Osteoblast (primary cell): Measurements from ENCODE around the gene FAR1. TPM values are rescaled to one million over a fixed set of nuclear protein-coding genes. Genes with fewer than 3 reads are reported as not detected.

Experiments used
- DNase-seq: peaks from one replicate; pipeline ENCODE4 v3.0.0; 2011; ENCODE audit warnings: low spot score, mixed read lengths; ENCODE audit not compliant: insufficient read length; ENCODE audit errors: missing footprints
- H2AFZ ChIP-seq: 2 replicates; pipeline ENCODE4 v1.6.0; 2011; ENCODE audit warnings: mild to moderate bottlenecking, low read length
- H3K27ac ChIP-seq: 2 replicates; pipeline ENCODE4 v1.5.1; 2011; ENCODE audit warnings: mild to moderate bottlenecking, low read depth, low read length, moderate library complexity
- H3K27me3 ChIP-seq: 2 replicates; pipeline ENCODE4 v1.6.0; 2012; ENCODE audit warnings: mild to moderate bottlenecking, control low read depth, inconsistent platforms, low read length, moderate library complexity; ENCODE audit not compliant: insufficient read depth
- H3K36me3 ChIP-seq: 2 replicates; pipeline ENCODE4 v1.5.1; 2011; ENCODE audit warnings: mild to moderate bottlenecking, low read length, control low read depth, moderate library complexity; ENCODE audit not compliant: insufficient read depth
- H3K4me1 ChIP-seq: 2 replicates; pipeline ENCODE4 v1.5.1; 2011; ENCODE audit warnings: mild to moderate bottlenecking, low read length, control low read depth, moderate library complexity; ENCODE audit not compliant: insufficient read depth
- H3K4me2 ChIP-seq: 2 replicates; pipeline ENCODE4 v1.6.0; 2011; ENCODE audit warnings: mild to moderate bottlenecking, low read length; ENCODE audit not compliant: insufficient read depth
- H3K4me3 ChIP-seq: fragments of 200-600 bp; sonication (generic); 3 replicates; pipeline ENCODE4 v1.5.1; 2012; ENCODE audit warnings: mild to moderate bottlenecking, low read length, inconsistent platforms; ENCODE audit not compliant: insufficient read depth
- H3K79me2 ChIP-seq: 2 replicates; pipeline ENCODE4 v1.6.0; 2012; ENCODE audit warnings: mild to moderate bottlenecking, low read length, control low read depth, inconsistent platforms; ENCODE audit not compliant: insufficient read depth
- H3K9me3 ChIP-seq: 2 replicates; pipeline ENCODE4 v1.5.1; 2011; ENCODE audit warnings: low read depth, low read length, control low read depth
- H4K20me1 ChIP-seq: 2 replicates; pipeline ENCODE4 v1.6.0; 2012; ENCODE audit warnings: mild to moderate bottlenecking, low read length, control low read depth; ENCODE audit not compliant: insufficient read depth
- total RNA-seq: library from RNA; depleted of rRNA; stranded (reverse); fragments of >200 nt; gene quantifications from 2 replicates; pipeline ENCODE4 v1.2.3, GENCODE V29; 2012
- TF ChIP-seq, protein P1 (sequence below): IDR thresholded peaks from 2 replicates; pipeline ENCODE4 v1.5.1; 2011; ENCODE audit warnings: mild to moderate bottlenecking, low read depth, low read length, moderate library complexity; ENCODE audit errors: extremely low read depth

The FAR1 gene
- total RNA-seq, 1 donor = 61.9 TPM

DNA sequence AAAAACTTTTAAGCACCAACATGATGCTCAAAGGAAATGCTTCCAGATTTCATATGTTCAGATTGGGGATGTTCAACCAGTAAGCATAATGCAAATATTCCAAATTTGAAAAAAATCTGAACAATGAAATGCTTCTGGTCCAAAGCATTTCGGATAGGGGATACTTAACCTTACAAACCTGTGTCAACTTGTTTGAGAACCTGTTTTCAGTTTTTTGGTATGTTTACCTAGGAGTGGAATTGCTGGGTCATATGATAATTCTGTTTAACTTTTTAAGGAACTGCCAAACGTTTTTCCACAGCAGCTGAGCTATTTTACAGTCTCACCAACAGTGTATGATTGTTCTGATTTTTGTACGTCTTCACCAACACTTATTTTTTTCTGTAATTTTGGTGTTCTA lies 23.7 kb downstream of the FAR1 start:
- Histone ChIP-seq H3K27me3 (no peaks in the 10 kb centered on the region), H2AFZ (no peak overlapping the region), H4K20me1 (peaks cover 10% of the 10 kb centered on the region), H3K79me2 (peaks cover 76% of the 10 kb centered on the region), H3K4me2 (no peak overlapping the region), H3K36me3 (peaks cover 12% of the 10 kb centered on the region), H3K4me1 (no peaks in the 10 kb centered on the region), H3K27ac (no peak overlapping the region), H3K9me3 (no peaks in the 10 kb centered on the region), H3K4me3 (no peak overlapping the region)
- TF ChIP-seq, protein P1, sequence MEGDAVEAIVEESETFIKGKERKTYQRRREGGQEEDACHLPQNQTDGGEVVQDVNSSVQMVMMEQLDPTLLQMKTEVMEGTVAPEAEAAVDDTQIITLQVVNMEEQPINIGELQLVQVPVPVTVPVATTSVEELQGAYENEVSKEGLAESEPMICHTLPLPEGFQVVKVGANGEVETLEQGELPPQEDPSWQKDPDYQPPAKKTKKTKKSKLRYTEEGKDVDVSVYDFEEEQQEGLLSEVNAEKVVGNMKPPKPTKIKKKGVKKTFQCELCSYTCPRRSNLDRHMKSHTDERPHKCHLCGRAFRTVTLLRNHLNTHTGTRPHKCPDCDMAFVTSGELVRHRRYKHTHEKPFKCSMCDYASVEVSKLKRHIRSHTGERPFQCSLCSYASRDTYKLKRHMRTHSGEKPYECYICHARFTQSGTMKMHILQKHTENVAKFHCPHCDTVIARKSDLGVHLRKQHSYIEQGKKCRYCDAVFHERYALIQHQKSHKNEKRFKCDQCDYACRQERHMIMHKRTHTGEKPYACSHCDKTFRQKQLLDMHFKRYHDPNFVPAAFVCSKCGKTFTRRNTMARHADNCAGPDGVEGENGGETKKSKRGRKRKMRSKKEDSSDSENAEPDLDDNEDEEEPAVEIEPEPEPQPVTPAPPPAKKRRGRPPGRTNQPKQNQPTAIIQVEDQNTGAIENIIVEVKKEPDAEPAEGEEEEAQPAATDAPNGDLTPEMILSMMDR = no peak
- DNase-seq = no peak

DNA sequence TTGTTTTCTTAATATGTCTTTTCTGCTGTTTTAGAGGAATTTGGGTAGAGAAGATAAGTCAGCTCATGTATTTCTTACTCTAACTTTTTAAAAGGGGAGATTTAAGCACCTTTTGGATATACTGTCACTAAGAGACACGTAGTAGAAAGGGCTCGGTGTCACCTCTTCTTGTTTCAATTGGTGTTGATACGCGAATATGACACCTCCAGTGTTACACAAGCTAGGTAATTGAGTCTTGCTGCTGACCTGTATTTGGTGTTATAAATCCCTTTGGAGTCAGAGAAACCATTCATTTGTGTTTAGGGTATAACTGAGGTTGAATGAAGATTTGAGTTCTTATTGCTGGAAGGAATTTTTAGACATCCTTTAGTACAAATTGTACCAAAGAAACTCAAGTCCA lies 25.6 kb downstream of the FAR1 start:
- no peak overlapping the region for H3K4me2 ChIP-seq
- no peak for DNase-seq
- H3K9me3 ChIP-seq = no peaks in the 10 kb centered on the region
- H2AFZ ChIP-seq = no peak overlapping the region
- H3K27ac ChIP-seq = no peak overlapping the region
- no peak overlapping the region for H3K4me3 ChIP-seq
- H3K79me2 ChIP-seq = peaks cover 61% of the 10 kb centered on the region
- no peaks in the 10 kb centered on the region for H3K4me1 ChIP-seq
- H4K20me1 ChIP-seq = peaks cover 10% of the 10 kb centered on the region
- H3K27me3 ChIP-seq = no peaks in the 10 kb centered on the region
- peaks cover 12% of the 10 kb centered on the region for H3K36me3 ChIP-seq
- TF ChIP-seq, protein P1 = no peak

- Histone ChIP-seq H3K36me3 (peaks cover 12% of the 10 kb centered on the region), H3K4me2 (no peak overlapping the region), H3K27me3 (no peaks in the 10 kb centered on the region), H3K4me3 (no peak overlapping the region), H4K20me1 (peaks cover 5% of the 10 kb centered on the region), H2AFZ (no peak overlapping the region), H3K4me1 (no peaks in the 10 kb centered on the region), H3K79me2 (peaks cover 45% of the 10 kb centered on the region), H3K27ac (no peak overlapping the region), H3K9me3 (no peaks in the 10 kb centered on the region)
- no peak for DNase-seq
- TF ChIP-seq, protein P1 = no peak
These were observed 27.4 kb downstream of the FAR1 start for GRCh38 chr11:13695886-13696285.

DNA sequence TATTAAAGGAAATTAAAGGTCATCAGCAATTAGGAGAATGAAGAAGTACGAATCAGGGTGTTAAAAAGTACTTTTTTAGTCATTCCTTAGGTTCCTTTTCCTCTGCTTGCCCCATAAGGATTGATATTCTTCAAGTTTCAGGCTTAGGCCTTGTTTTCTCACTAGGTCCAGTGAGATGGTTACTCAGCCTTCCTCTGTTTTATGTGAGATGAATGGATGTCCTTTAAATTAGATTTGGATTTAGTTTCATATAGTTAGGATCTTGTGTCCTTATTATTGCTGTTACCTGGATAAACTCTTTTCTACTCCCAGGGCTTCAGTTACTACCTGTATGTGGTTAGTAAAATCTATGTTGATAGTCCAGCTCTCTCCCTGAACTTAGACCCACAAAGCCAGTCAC lies 29.2 kb downstream of the FAR1 start:
- TF ChIP-seq, protein P1 = no peak
- H3K4me1 ChIP-seq = no peaks in the 10 kb centered on the region
- H3K27me3 ChIP-seq = no peaks in the 10 kb centered on the region
- H3K4me2 ChIP-seq = no peak overlapping the region
- H4K20me1 ChIP-seq = peaks cover 5% of the 10 kb centered on the region
- H3K4me3 ChIP-seq = no peak overlapping the region
- no peak for DNase-seq
- H3K27ac ChIP-seq = no peak overlapping the region
- H2AFZ ChIP-seq = no peak overlapping the region
- peaks cover 29% of the 10 kb centered on the region for H3K79me2 ChIP-seq
- no peaks in the 10 kb centered on the region for H3K9me3 ChIP-seq
- peaks cover 12% of the 10 kb centered on the region for H3K36me3 ChIP-seq
